SK-N-SH (cell line): ENCODE measurements around the gene MVB12B. TPM values are rescaled to one million over a fixed set of nuclear protein-coding genes. Genes with fewer than 3 reads are reported as not detected.

Source experiments
- CTCF ChIA-PET: fragments of 300-600, 350-600 bp; formaldehyde crosslinking; extraction: SDS; loops from one replicate; lab custom pipeline; 2021; lab: Yijun Ruan, JAX
- POLR2A ChIA-PET: fragments of 350-600 bp; sonication (Branson Sonifier 250); formaldehyde crosslinking; extraction: SDS; loops from one replicate; lab custom pipeline; 2020; ENCODE audit warnings: antibody characterized with exemption, inconsistent platforms; lab: Yijun Ruan, JAX
- DNase-seq: peaks from one replicate; pipeline ENCODE4 v3.0.0; 2012
- H2AFZ ChIP-seq: fragments of 200-600 bp; sonication (generic); 2 replicates; pipeline ENCODE4 v1.8.1; 2016; ENCODE audit warnings: antibody characterized with exemption, mild to moderate bottlenecking, low read depth
- H3F3A ChIP-seq: fragments of 200-600 bp; sonication (generic); replicated peaks from 2 replicates; pipeline ENCODE3; 2016; ENCODE audit warnings: antibody characterized with exemption, mild to moderate bottlenecking; ENCODE audit not compliant: insufficient read depth
- H3K27ac ChIP-seq, 2 experiments: fragments of 200-500 bp in 1 of 2; fragments of 200-600 bp in 1 of 2; sonication (Bioruptor generic) in 1 of 2; sonication (generic), shearing (Covaris generic) in 1 of 2; 2 replicates each; pipeline versions ENCODE4 v1.5.1 to v1.6.1; 2014 to 2016; ENCODE audit warnings: low read depth in 2 of 2, inconsistent platforms in 1 of 2, low read length in 1 of 2, mild to moderate bottlenecking in 1 of 2, mixed read lengths in 1 of 2
- H3K27me3 ChIP-seq: fragments of 200-600 bp; sonication (generic), shearing (Covaris generic); 2 replicates; pipeline ENCODE4 v1.6.1; 2016; ENCODE audit warnings: mixed run types; ENCODE audit not compliant: insufficient read depth
- H3K36me3 ChIP-seq, 2 experiments: fragments of 200-500 bp in 1 of 2; fragments of 200-600 bp in 1 of 2; sonication (Bioruptor generic) in 1 of 2; sonication (generic) in 1 of 2; replicated peaks in 1 of 2; 2 replicates each; pipeline versions ENCODE3 to v1.5.1; 2014 to 2016; ENCODE audit warnings: low read length in 1 of 2, mild to moderate bottlenecking in 1 of 2; ENCODE audit not compliant: insufficient read depth in 2 of 2, control insufficient read depth in 1 of 2
- H3K4me1 ChIP-seq, 2 experiments: fragments of 200-500 bp in 1 of 2; fragments of 200-600 bp in 1 of 2; sonication (Bioruptor generic) in 1 of 2; sonication (generic), shearing (Covaris generic) in 1 of 2; 2 replicates each; pipeline versions ENCODE4 v1.5.1 to v1.6.1; 2014 to 2016; ENCODE audit warnings: low read depth in 1 of 2, low read length in 1 of 2, mixed run types in 1 of 2; ENCODE audit not compliant: insufficient read depth in 2 of 2, control insufficient read depth in 1 of 2
- H3K4me2 ChIP-seq: fragments of 200-600 bp; sonication (generic), shearing (Covaris generic); 2 replicates; pipeline ENCODE4 v1.6.1; 2017; ENCODE audit warnings: mixed run types
- H3K4me3 ChIP-seq, 2 experiments: fragments of 200-500 bp in 1 of 2; fragments of 200-600 bp in 1 of 2; sonication (Bioruptor generic) in 1 of 2; sonication (generic), shearing (Covaris generic) in 1 of 2; 2 replicates each; pipeline versions ENCODE4 v1.5.1 to v1.8.1; 2014 to 2016; ENCODE audit warnings: low read depth in 2 of 2, inconsistent platforms in 1 of 2, low read length in 1 of 2, mild to moderate bottlenecking in 1 of 2, mixed read lengths in 1 of 2, moderate library complexity in 1 of 2
- H3K79me2 ChIP-seq: fragments of 200-600 bp; sonication (generic); 2 replicates; pipeline ENCODE4 v1.8.1; 2017; ENCODE audit warnings: mild to moderate bottlenecking; ENCODE audit not compliant: insufficient read depth
- H3K9ac ChIP-seq: fragments of 200-600 bp; sonication (generic); 2 replicates; pipeline ENCODE4 v1.6.1; 2017; ENCODE audit warnings: mixed run types
- H3K9me2 ChIP-seq: fragments of 200-600 bp; sonication (generic); 2 replicates; pipeline ENCODE4 v1.6.1; 2017; ENCODE audit warnings: mixed run types
- H3K9me3 ChIP-seq: fragments of 200-600 bp; sonication (generic); 2 replicates; pipeline ENCODE4 v1.6.1; 2017; ENCODE audit warnings: mixed run types, mild to moderate bottlenecking, moderate library complexity
- H4K20me1 ChIP-seq: fragments of 200-600 bp; sonication (generic); 2 replicates; pipeline ENCODE4 v1.6.1; 2017; ENCODE audit warnings: mild to moderate bottlenecking, mixed run types; ENCODE audit not compliant: insufficient read depth
- CHD2 ChIP-seq: fragments of 150-350 bp; IDR thresholded peaks from 2 replicates; pipeline ENCODE4 v1.6.1; 2018; ENCODE audit warnings: low read length; ENCODE audit not compliant: partially characterized antibody
- ELF1 ChIP-seq: IDR thresholded peaks from 2 replicates; pipeline ENCODE4 v1.4.0; 2012
- EP300 ChIP-seq, 2 experiments: IDR thresholded peaks; 2 replicates each; pipeline versions ENCODE4 v1.4.0 to v1.6.1; 2012; ENCODE audit warnings: borderline replicate concordance in 1 of 2, low read depth in 1 of 2, low read length in 1 of 2
- GABPA ChIP-seq: IDR thresholded peaks from 2 replicates; pipeline ENCODE4 v1.4.0; 2012; ENCODE audit warnings: low read depth, mild to moderate bottlenecking
- JUND ChIP-seq: IDR thresholded peaks from 2 replicates; pipeline ENCODE4 v1.4.0; 2012
- NFIC ChIP-seq: IDR thresholded peaks from 2 replicates; pipeline ENCODE4 v1.4.0; 2012; ENCODE audit warnings: borderline replicate concordance
- NRF1 ChIP-seq: IDR thresholded peaks from 2 replicates; pipeline ENCODE4 v1.6.1; 2012; ENCODE audit warnings: low read depth, mild to moderate bottlenecking, low read length
- POLR2AphosphoS5 ChIP-seq: IDR thresholded peaks from 2 replicates; pipeline ENCODE4 v1.6.1; 2012; ENCODE audit warnings: low read depth, low read length
- RAD21 ChIP-seq: IDR thresholded peaks from 2 replicates; pipeline ENCODE4 v1.6.1; 2012; ENCODE audit warnings: mild to moderate bottlenecking, low read length
- RFX5 ChIP-seq: IDR thresholded peaks from 2 replicates; pipeline ENCODE4 v1.6.1; 2012; ENCODE audit warnings: mild to moderate bottlenecking, improper control_type of control experiment, low read length
- SIN3A ChIP-seq: IDR thresholded peaks from 2 replicates; pipeline ENCODE4 v1.6.1; 2012; ENCODE audit warnings: low read depth, mild to moderate bottlenecking, low read length, moderate library complexity, borderline replicate concordance
- TCF12 ChIP-seq: IDR thresholded peaks from 2 replicates; pipeline ENCODE4 v1.4.0; 2012
- TEAD4 ChIP-seq: IDR thresholded peaks from 2 replicates; pipeline ENCODE4 v1.4.0; 2012; ENCODE audit warnings: mild to moderate bottlenecking, borderline replicate concordance; ENCODE audit not compliant: insufficient read depth
- WGBS: methylation state at CpG from one replicate; pipeline ENCODE4 v1.1.6; 2017; ENCODE audit warnings: low lambda C conversion rate; 5-methylcytosine and 5-hydroxymethylcytosine counted together
- polyA plus RNA-seq, 3 experiments: library from polyadenylated mRNA; depleted of rRNA; stranded (reverse); fragments of >200 nt; gene quantifications; 2 replicates each; pipeline ENCODE4 v1.2.3, GENCODE V29; 2012
- TF ChIP-seq, protein P1 (sequence below): IDR thresholded peaks from 2 replicates; pipeline ENCODE4; 2012
- TF ChIP-seq, protein P2 (sequence below): IDR thresholded peaks from 2 replicates; pipeline ENCODE4 v1.4.0; 2012; ENCODE audit warnings: low read depth, borderline replicate concordance
- TF ChIP-seq, protein P3 (sequence below): fragments of 150-350 bp; IDR thresholded peaks from 2 replicates; pipeline ENCODE4 v1.6.1; 2016; ENCODE audit warnings: mild to moderate bottlenecking, low read depth, low read length
- TF ChIP-seq, protein P4 (sequence below): IDR thresholded peaks from 2 replicates; pipeline ENCODE4 v1.4.0; 2012; ENCODE audit warnings: low read depth, borderline replicate concordance
- TF ChIP-seq, protein P5 (sequence below): IDR thresholded peaks from 2 replicates; pipeline ENCODE4 v1.6.1; 2012; ENCODE audit warnings: mild to moderate bottlenecking, low read depth, low read length, moderate library complexity

Gene MVB12B
- polyA plus RNA-seq, 1 of the 3 experiments (the other 2 are of a cell fraction), result 5.1 TPM

DNA sequence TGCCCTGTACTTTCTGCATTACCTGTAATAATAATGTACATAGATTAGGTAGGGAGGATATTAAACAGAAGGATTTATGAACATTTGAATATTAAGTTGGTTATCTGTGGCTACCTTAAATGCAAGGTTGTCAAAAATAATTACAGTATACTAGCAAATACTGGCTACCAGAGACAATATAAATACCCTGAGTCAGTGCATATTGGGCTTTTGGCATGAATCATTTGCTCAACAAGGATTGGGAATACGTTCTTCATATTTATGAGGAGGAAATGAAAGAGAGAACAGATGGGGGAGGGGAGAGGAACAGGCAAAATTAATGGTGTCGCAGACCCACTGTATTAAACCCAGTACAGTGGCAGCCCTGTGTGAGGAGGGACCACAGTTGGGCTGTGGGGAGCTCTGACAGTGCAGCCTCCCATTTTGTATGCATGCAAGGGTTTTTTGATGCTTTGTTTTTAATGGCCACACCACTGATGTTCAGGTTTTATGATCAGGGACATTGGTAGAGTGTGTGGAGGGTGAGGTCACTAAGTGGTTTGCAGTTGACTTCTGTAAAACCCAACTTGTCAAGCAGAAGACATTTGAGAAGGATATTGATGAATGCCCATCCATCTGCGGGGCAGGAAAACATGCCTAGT is 56.9 kb downstream of the MVB12B start:
- Histone ChIP-seq H3K79me2 (no peaks in the 10 kb centered on the region), H3K27me3 (no peaks in the 10 kb centered on the region), H4K20me1 (no peaks in the 10 kb centered on the region), H3K9me2 (no peaks in the 10 kb centered on the region), H3K9me3 (no peaks in the 10 kb centered on the region), H3F3A (no peaks in the 10 kb centered on the region), H3K4me3 (no peak overlapping the region), H3K4me2 (no peak overlapping the region), H3K27ac (no peak overlapping the region), H3K36me3 (peaks cover 15 to 18% of the 10 kb centered on the region in 2 experiments), H3K4me1 (peaks cover 0 to 5% of the 10 kb centered on the region in 2 experiments; a peak in 1 of 4 replicates), H3K9ac (no peak overlapping the region), H2AFZ (no peak overlapping the region)
- ChIA-PET CTCF (interaction anchor here (1.2 to 8.0 kb wide), 2 partner anchors 10 to 14 kb away, joined by 3 to 42 read pairs; no protein-coding TSS in a partner anchor), POLR2A (no interaction called here)
- 83% methylated on average over 3 of the region's 3 CpGs for WGBS
- no peak for DNase-seq
- TF ChIP-seq JUND, result 0 out of 2 replicates have a peak, but pooled peaks have one; percentile 15
- no peak for TF ChIP-seq SIN3A
- TF ChIP-seq NRF1, result no peak
- TF ChIP-seq, protein P1, sequence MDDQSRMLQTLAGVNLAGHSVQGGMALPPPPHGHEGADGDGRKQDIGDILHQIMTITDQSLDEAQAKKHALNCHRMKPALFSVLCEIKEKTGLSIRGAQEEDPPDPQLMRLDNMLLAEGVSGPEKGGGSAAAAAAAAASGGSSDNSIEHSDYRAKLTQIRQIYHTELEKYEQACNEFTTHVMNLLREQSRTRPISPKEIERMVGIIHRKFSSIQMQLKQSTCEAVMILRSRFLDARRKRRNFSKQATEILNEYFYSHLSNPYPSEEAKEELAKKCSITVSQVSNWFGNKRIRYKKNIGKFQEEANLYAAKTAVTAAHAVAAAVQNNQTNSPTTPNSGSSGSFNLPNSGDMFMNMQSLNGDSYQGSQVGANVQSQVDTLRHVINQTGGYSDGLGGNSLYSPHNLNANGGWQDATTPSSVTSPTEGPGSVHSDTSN, result peak; percentile 53; the same call in 1 of the 2 replicates
- no peak for TF ChIP-seq CHD2
- TF ChIP-seq, protein P2, sequence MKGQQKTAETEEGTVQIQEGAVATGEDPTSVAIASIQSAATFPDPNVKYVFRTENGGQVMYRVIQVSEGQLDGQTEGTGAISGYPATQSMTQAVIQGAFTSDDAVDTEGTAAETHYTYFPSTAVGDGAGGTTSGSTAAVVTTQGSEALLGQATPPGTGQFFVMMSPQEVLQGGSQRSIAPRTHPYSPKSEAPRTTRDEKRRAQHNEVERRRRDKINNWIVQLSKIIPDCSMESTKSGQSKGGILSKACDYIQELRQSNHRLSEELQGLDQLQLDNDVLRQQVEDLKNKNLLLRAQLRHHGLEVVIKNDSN, result no peak
- TF ChIP-seq TCF12, result peak; percentile 30; the same call in 1 of the 2 replicates
- no peak for TF ChIP-seq EP300 (IDR thresholded peaks at IDR 0.05; ENCODE audit: borderline replicate concordance in 1 of 2, low read depth in 1 of 2, low read length in 1 of 2)
- no peak for TF ChIP-seq RFX5
- no peak for TF ChIP-seq GABPA
- TF ChIP-seq, protein P3, sequence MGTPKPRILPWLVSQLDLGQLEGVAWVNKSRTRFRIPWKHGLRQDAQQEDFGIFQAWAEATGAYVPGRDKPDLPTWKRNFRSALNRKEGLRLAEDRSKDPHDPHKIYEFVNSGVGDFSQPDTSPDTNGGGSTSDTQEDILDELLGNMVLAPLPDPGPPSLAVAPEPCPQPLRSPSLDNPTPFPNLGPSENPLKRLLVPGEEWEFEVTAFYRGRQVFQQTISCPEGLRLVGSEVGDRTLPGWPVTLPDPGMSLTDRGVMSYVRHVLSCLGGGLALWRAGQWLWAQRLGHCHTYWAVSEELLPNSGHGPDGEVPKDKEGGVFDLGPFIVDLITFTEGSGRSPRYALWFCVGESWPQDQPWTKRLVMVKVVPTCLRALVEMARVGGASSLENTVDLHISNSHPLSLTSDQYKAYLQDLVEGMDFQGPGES, result no peak
- TF ChIP-seq RAD21, result no peak

DNA sequence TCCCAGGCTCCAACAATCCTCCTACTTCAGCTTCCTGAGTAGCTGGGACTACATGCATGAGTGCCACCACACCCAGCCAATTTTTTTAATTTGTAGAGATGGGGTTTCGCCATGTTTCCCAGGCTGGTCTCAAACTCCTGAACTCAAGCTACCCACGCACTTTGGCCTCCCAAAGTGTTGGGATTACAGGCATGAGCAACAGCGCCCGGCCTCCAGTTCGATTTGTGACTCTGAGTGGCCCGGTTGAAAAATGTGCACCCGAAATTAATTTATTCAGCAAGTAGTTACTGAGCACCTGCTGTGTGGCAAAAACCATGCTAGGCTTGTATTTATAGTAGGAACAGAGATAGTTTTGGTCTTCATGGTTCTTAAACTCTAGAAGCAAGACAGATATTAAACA is 58.3 kb downstream of the MVB12B start:
- Histone ChIP-seq H3K79me2 (no peaks in the 10 kb centered on the region), H4K20me1 (no peaks in the 10 kb centered on the region), H3K9me3 (no peaks in the 10 kb centered on the region), H3K9ac (no peak overlapping the region), H3K9me2 (no peaks in the 10 kb centered on the region), H2AFZ (no peak overlapping the region), H3K4me1 (peaks cover 0 to 5% of the 10 kb centered on the region in 2 experiments; a peak in 1 of 4 replicates), H3K27ac (no peak overlapping the region), H3K4me3 (no peak overlapping the region), H3K27me3 (no peaks in the 10 kb centered on the region), H3F3A (no peaks in the 10 kb centered on the region), H3K36me3 (peaks cover 15 to 18% of the 10 kb centered on the region in 2 experiments), H3K4me2 (no peak overlapping the region)
- 95% methylated on average over 7 of the region's 7 CpGs for WGBS
- POLR2A ChIA-PET, result no interaction called here
- CTCF ChIA-PET, result interaction anchor here (1.3 to 8.0 kb wide), 3 partner anchors 13 to 83 kb away, joined by 3 to 42 read pairs (median 4); no protein-coding TSS in a partner anchor
- no peak for DNase-seq
- TF ChIP-seq POLR2AphosphoS5 (no peak), ELF1 (no peak), NFIC (no peak), TEAD4 (no peak)
- TF ChIP-seq, protein P4, sequence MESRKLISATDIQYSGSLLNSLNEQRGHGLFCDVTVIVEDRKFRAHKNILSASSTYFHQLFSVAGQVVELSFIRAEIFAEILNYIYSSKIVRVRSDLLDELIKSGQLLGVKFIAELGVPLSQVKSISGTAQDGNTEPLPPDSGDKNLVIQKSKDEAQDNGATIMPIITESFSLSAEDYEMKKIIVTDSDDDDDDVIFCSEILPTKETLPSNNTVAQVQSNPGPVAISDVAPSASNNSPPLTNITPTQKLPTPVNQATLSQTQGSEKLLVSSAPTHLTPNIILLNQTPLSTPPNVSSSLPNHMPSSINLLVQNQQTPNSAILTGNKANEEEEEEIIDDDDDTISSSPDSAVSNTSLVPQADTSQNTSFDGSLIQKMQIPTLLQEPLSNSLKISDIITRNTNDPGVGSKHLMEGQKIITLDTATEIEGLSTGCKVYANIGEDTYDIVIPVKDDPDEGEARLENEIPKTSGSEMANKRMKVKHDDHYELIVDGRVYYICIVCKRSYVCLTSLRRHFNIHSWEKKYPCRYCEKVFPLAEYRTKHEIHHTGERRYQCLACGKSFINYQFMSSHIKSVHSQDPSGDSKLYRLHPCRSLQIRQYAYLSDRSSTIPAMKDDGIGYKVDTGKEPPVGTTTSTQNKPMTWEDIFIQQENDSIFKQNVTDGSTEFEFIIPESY, result no peak
- TF ChIP-seq, protein P3, result no peak
- TF ChIP-seq, protein P5, sequence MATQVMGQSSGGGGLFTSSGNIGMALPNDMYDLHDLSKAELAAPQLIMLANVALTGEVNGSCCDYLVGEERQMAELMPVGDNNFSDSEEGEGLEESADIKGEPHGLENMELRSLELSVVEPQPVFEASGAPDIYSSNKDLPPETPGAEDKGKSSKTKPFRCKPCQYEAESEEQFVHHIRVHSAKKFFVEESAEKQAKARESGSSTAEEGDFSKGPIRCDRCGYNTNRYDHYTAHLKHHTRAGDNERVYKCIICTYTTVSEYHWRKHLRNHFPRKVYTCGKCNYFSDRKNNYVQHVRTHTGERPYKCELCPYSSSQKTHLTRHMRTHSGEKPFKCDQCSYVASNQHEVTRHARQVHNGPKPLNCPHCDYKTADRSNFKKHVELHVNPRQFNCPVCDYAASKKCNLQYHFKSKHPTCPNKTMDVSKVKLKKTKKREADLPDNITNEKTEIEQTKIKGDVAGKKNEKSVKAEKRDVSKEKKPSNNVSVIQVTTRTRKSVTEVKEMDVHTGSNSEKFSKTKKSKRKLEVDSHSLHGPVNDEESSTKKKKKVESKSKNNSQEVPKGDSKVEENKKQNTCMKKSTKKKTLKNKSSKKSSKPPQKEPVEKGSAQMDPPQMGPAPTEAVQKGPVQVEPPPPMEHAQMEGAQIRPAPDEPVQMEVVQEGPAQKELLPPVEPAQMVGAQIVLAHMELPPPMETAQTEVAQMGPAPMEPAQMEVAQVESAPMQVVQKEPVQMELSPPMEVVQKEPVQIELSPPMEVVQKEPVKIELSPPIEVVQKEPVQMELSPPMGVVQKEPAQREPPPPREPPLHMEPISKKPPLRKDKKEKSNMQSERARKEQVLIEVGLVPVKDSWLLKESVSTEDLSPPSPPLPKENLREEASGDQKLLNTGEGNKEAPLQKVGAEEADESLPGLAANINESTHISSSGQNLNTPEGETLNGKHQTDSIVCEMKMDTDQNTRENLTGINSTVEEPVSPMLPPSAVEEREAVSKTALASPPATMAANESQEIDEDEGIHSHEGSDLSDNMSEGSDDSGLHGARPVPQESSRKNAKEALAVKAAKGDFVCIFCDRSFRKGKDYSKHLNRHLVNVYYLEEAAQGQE, result no peak
